NCI-H2227 (cell line): ENCODE measurements around the gene FGF2.
"Not testable (repeated sequence)": the region's sequence is repeated elsewhere in the genome, so short reads cannot be mapped to it uniquely, and the experiment has no call there.

Experiments
- DNase-seq: peaks from one replicate; lab custom pipeline; 2025; ENCODE audit not compliant: unreplicated experiment; lab: John Stamatoyannopoulos, UW

Gene FGF2

GRCh38 chr4:122845066-122845465 is 18.4 kb downstream of the FGF2 start:
- no peak for DNase-seq

GRCh38 chr4:122845760-122846159 is 19.1 kb downstream of the FGF2 start:
- no peak for DNase-seq

- DNase-seq: no peak
Observed at GRCh38 chr4:122847931-122848330, 21.3 kb downstream of the FGF2 start.

- not testable (repeated sequence) for DNase-seq
Observed at GRCh38 chr4:122849789-122850188, 23.2 kb downstream of the FGF2 start.

GRCh38 chr4:122851568-122851967 is 24.9 kb downstream of the FGF2 start:
- DNase-seq: no peak

- DNase-seq: no peak
Observed at GRCh38 chr4:122854447-122855352, 28.1 kb downstream of the FGF2 start.

- no peak for DNase-seq
Observed at GRCh38 chr4:122855353-122855890, 28.8 kb downstream of the FGF2 start.

- no peak for DNase-seq
Observed at GRCh38 chr4:122857160-122857559, 30.5 kb downstream of the FGF2 start.

- DNase-seq: no peak
Observed at GRCh38 chr4:122858705-122859104, 32.1 kb downstream of the FGF2 start.

- no peak for DNase-seq
Observed at GRCh38 chr4:122861172-122861943, 34.7 kb downstream of the FGF2 start.

GRCh38 chr4:122863639-122864038 is 37.0 kb downstream of the FGF2 start:
- DNase-seq: no peak

- DNase-seq: no peak
Observed at GRCh38 chr4:122865425-122865824, 38.8 kb downstream of the FGF2 start.

- DNase-seq: not testable (repeated sequence)
Observed at GRCh38 chr4:122868235-122868634, 41.6 kb downstream of the FGF2 start.

GRCh38 chr4:122873146-122873545 is 46.5 kb downstream of the FGF2 start:
- no peak for DNase-seq

- DNase-seq: no peak
Observed at GRCh38 chr4:122873821-122874593, 47.4 kb downstream of the FGF2 start.

- no peak for DNase-seq
Observed at GRCh38 chr4:122875949-122876348, 49.3 kb downstream of the FGF2 start.

- no peak for DNase-seq
Observed at GRCh38 chr4:122876456-122876855, 49.8 kb downstream of the FGF2 start.

- no peak for DNase-seq
Observed at GRCh38 chr4:122879001-122879400, 52.4 kb downstream of the FGF2 start.

- DNase-seq: no peak
Observed at GRCh38 chr4:122882857-122883735, 56.5 kb downstream of the FGF2 start.

GRCh38 chr4:122884499-122884898 is 57.9 kb downstream of the FGF2 start:
- DNase-seq: no peak
